Esophagus squamous epithelium (tissue), 5 donors: Measurements from ENCODE around the gene CAPN11. TPM values are rescaled to one million over a fixed set of nuclear protein-coding genes. Genes with fewer than 3 reads are reported as not detected.

Experiments
- DNase-seq: peaks from one replicate; lab custom pipeline; 2025; lab: John Stamatoyannopoulos, UW
- H3K27ac ChIP-seq, 4 donors: fragments of 200-600 bp; sonication (generic); one replicate each; pipeline ENCODE4 v1.5.1; 2016 to 2019; ENCODE audit warnings: mild to moderate bottlenecking in 1 of 4
- H3K27me3 ChIP-seq, 4 donors: fragments of 200-600 bp; sonication (generic); 1 replicate in 3 of 4; 2 replicates in 1 of 4; pipeline versions ENCODE4 v1.5.1 to v1.6.0; 2017 to 2021; ENCODE audit warnings: antibody characterized with exemption in 1 of 4
- H3K36me3 ChIP-seq, 3 donors: fragments of 200-600 bp; sonication (generic); one replicate each; pipeline ENCODE4 v1.5.1; 2016 to 2019
- H3K4me1 ChIP-seq, 3 donors: fragments of 200-600 bp; sonication (generic); one replicate each; pipeline ENCODE4 v1.5.1; 2017 to 2019
- H3K4me3 ChIP-seq, 4 donors: fragments of 200-600 bp; sonication (generic); 1 replicate in 3 of 4; 2 replicates in 1 of 4; pipeline ENCODE4 v1.5.1; 2016 to 2019; ENCODE audit warnings: mild to moderate bottlenecking in 2 of 4, moderate library complexity in 1 of 4
- H3K9me3 ChIP-seq, 3 donors: fragments of 200-600 bp; sonication (generic); one replicate each; pipeline ENCODE4 v1.5.1; 2016 to 2019
- POLR2A ChIP-seq, 4 donors: fragments of 450-650 bp; IDR thresholded peaks; one replicate each; pipeline ENCODE4 v1.6.1; 2017; ENCODE audit warnings: antibody characterized with exemption in 4 of 4, mild to moderate bottlenecking in 4 of 4, moderate library complexity in 3 of 4
- WGBS, 2 donors: methylation state at CpG; one replicate each; pipeline ENCODE4 v1.1.5; 2018; 5-methylcytosine and 5-hydroxymethylcytosine counted together
- intact Hi-C: fragments of 100-400 bp; cut with DNase I; formaldehyde crosslinking; loops from one replicate; pipeline ENCODE4 v1.15.0; 2022
- total RNA-seq, 4 donors: library from RNA; depleted of rRNA; stranded (reverse); fragments of >200 nt; gene quantifications; one replicate each; pipeline ENCODE4 v1.1.0, GENCODE V29; 2016
- TF ChIP-seq, protein P1 (sequence below), 6 experiments: fragments of 450-650 bp in 4 of 6; fragments of 200-600 bp in 2 of 6; sonication (generic) in 2 of 6; IDR thresholded peaks; one replicate each; pipeline ENCODE4 v1.5.1; 2016 to 2019; ENCODE audit warnings: antibody characterized with exemption in 6 of 6, mild to moderate bottlenecking in 4 of 6, moderate library complexity in 4 of 6
- donor health status: DM: yes; HTN: yes; CAD: no.

Gene CAPN11
- total RNA-seq, 4 donors from 2014 or later = 0.57 to 1.00 TPM; not detected in 2

DNA sequence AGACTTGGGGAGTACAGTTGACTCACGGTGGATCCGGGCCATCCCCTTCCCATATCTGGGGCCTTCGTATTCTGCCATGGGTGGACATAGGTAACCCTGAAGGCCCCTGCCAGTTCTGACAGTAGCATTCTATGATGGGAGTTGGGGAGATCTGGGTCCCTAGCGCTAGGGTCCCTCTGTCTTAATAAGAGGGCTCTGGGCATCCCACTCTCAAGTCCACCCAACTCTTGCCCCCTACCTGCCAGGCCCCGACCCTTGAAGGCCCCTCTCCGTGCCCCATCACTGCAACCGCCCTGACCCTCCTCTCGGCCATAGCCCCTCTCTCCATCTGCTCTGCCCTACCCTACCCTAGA lies 6.5 kb upstream of the CAPN11 start:
- 61 to 83% methylated on average over 5 to 7 of the region's 8 CpGs for WGBS, 2 donors
- Histone ChIP-seq H3K27ac (no peak overlapping the region), H3K4me1 (peaks cover 0 to 7% (median 0%) of the 10 kb centered on the region in 3 donors), H3K9me3 (no peaks in the 10 kb centered on the region), H3K27me3 (no peaks in the 10 kb centered on the region), H3K4me3 (no peak overlapping the region), H3K36me3 (peaks cover 12 to 62% (median 16%) of the 10 kb centered on the region in 3 donors)
- no peak for TF ChIP-seq POLR2A (IDR thresholded peaks at IDR 0.05)
- TF ChIP-seq, protein P1, sequence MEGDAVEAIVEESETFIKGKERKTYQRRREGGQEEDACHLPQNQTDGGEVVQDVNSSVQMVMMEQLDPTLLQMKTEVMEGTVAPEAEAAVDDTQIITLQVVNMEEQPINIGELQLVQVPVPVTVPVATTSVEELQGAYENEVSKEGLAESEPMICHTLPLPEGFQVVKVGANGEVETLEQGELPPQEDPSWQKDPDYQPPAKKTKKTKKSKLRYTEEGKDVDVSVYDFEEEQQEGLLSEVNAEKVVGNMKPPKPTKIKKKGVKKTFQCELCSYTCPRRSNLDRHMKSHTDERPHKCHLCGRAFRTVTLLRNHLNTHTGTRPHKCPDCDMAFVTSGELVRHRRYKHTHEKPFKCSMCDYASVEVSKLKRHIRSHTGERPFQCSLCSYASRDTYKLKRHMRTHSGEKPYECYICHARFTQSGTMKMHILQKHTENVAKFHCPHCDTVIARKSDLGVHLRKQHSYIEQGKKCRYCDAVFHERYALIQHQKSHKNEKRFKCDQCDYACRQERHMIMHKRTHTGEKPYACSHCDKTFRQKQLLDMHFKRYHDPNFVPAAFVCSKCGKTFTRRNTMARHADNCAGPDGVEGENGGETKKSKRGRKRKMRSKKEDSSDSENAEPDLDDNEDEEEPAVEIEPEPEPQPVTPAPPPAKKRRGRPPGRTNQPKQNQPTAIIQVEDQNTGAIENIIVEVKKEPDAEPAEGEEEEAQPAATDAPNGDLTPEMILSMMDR (IDR thresholded peaks at IDR 0.05) = no peak
- DNase-seq = no peak
- intact Hi-C loops = loop anchor here (2.0 kb wide), 1 partner anchor 51 kb away; no protein-coding TSS in a partner anchor

DNA sequence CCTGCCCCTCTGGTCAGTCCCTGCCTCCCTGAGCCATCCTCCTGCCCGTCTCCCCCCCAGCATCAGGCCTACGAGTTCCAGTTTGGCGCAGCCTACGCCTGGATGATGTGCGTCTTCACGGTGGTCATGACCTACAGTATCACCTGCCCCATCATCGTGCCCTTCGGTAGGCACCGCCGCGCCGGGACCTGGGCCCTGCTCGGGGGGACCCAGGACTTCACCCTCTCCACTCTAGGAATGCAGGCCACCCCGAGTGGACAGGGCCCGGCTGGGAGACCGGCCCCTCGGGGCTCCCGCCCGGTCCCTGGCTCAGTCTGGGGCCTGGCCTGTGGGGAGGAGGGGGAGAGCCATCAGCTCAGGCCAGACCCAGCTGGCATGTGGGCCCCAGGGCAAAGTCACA lies 6.1 kb upstream of the CAPN11 start:
- no peak overlapping the region for H3K4me3 ChIP-seq
- H3K9me3 ChIP-seq = no peaks in the 10 kb centered on the region
- H3K36me3 ChIP-seq = peaks cover 7 to 58% (median 13%) of the 10 kb centered on the region in 3 donors
- no peak overlapping the region for H3K27ac ChIP-seq
- H3K4me1 ChIP-seq = peaks cover 0 to 7% (median 0%) of the 10 kb centered on the region in 3 donors
- H3K27me3 ChIP-seq = no peaks in the 10 kb centered on the region
- TF ChIP-seq, protein P1 (IDR thresholded peaks at IDR 0.05) = no peak
- TF ChIP-seq POLR2A (IDR thresholded peaks at IDR 0.05) = no peak
- DNase-seq = no peak
- intact Hi-C loops = loop anchor here (2.0 kb wide), 1 partner anchor 52 kb away; no protein-coding TSS in a partner anchor
- WGBS, 2 donors = 80 to 96% methylated on average over 1 to 10 of the region's 19 CpGs

DNA sequence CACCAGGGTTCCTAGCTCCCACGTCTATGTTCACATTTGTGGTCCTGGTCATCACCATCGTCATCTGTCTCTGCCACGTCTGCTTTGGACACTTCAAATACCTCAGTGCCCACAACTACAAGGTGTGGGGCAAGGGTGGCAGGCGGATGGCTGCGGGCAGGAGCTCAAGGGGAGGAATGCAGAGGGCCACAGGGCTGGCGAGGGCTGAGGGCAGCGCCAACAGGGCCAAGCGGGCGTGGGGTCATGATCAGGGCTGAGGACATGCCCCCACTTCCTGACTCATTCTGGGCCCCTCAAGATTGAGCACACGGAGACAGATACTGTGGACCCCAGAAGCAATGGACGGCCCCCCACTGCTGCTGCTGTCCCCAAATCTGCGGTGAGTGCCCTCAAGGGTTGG lies 4.6 kb upstream of the CAPN11 start:
- 84% methylated on average over 9 of the region's 12 CpGs; no CpG with 5 or more reads in 1 of the 2 donors for WGBS, 2 donors
- Histone ChIP-seq H3K4me3 (no peak overlapping the region), H3K36me3 (peaks cover under 1 to 42% (median 7%) of the 10 kb centered on the region in 3 donors), H3K4me1 (peaks cover 0 to 7% (median 0%) of the 10 kb centered on the region in 3 donors), H3K9me3 (no peaks in the 10 kb centered on the region), H3K27ac (no peak overlapping the region), H3K27me3 (no peaks in the 10 kb centered on the region)
- DNase-seq = no peak
- TF ChIP-seq, protein P1 (IDR thresholded peaks at IDR 0.05) = no peak
- no peak for TF ChIP-seq POLR2A (IDR thresholded peaks at IDR 0.05)
- intact Hi-C loops = no loop called here

GRCh38 chr6:44156494-44157151 lies 2.0 kb upstream of the CAPN11 start:
- H3K27me3 ChIP-seq = no peaks in the 10 kb centered on the region
- WGBS, 2 donors = 75 to 77% methylated on average over 6 to 8 of the region's 9 CpGs
- intact Hi-C loops = no loop called here

DNA sequence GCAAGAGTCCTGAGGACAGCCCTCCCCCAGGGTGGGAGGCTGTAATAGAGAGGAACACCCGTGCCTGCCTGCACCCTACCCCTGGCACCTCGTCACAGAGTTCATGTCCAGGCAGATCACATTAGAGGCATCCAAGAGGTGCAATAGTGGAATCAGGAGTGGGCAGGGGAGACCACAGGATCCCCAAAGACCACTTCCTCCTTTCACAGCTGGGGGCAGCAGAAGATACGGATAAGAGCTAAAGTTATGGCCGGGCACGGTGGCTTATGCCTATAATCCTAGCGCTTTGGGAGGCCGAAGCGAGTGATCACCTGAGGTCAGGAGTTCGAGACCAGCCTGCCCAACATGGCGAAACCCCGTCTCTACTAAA lies 1.5 kb upstream of the CAPN11 start:
- Histone ChIP-seq H3K4me3 (no peak overlapping the region), H3K27ac (no peak overlapping the region), H3K36me3 (peaks cover 0 to 28% (median 0%) of the 10 kb centered on the region in 3 donors), H3K9me3 (no peaks in the 10 kb centered on the region), H3K4me1 (no peaks in the 10 kb centered on the region), H3K27me3 (no peaks in the 10 kb centered on the region)
- DNase-seq = no peak
- intact Hi-C loops = no loop called here
- no peak for TF ChIP-seq POLR2A (IDR thresholded peaks at IDR 0.05)
- TF ChIP-seq, protein P1 (IDR thresholded peaks at IDR 0.05) = no peak
- 79 to 89% methylated on average over 3 to 4 of the region's 11 CpGs for WGBS, 2 donors

More at GRCh38 chr6:44156494-44157151, 2.0 kb upstream of the CAPN11 start:
- H3K4me1 ChIP-seq = peaks cover 0 to 5% (median 0%) of the 10 kb centered on the region in 3 donors
- TF ChIP-seq, protein P1 (IDR thresholded peaks at IDR 0.05) = no peak
- TF ChIP-seq POLR2A (IDR thresholded peaks at IDR 0.05) = no peak
- H3K9me3 ChIP-seq = no peaks in the 10 kb centered on the region
- no peak overlapping the region for H3K27ac ChIP-seq
- DNase-seq = no peak
- H3K36me3 ChIP-seq = peaks cover 0 to 28% (median 0%) of the 10 kb centered on the region in 3 donors
- H3K4me3 ChIP-seq = no peak overlapping the region
